Mammary epithelial cell (primary cell): ENCODE data around the gene C1orf50.

Source experiments
- CTCF ChIP-seq, 2 donors: IDR thresholded peaks in 1 of 2; conservative IDR thresholded peaks in 1 of 2; 2 replicates each; pipeline ENCODE4 v1.5.1; 2011 to 2012; ENCODE audit warnings: inconsistent platforms in 2 of 2, low read length in 2 of 2, mild to moderate bottlenecking in 2 of 2, control low read depth in 1 of 2, low read depth in 1 of 2; ENCODE audit not compliant: insufficient read depth in 1 of 2; ENCODE audit errors: extremely low read depth in 1 of 2
- EZH2 ChIP-seq: IDR thresholded peaks from 2 replicates; pipeline ENCODE4 v1.6.1; 2012; ENCODE audit warnings: low read length, inconsistent platforms, borderline replicate concordance

DNA sequence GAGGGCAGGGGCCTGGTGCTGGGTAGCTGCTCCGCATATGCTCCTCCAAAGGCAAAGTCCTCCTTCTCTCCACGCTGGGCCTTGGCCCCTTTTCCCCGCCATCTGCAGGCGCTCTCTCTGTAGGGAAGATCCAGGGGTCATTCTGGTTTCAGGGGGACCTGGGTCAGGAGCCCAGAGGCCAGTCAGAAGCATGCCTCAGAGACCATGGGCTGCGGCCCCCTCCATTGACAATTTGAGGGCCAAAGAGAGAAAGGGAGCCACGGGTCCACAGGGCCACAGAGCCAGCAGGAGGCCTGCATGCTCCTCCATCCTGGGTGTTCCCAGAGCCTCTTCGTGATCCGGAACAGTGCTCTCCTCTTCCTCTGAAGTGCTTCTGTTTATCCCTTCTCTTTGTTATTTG lies 24.9 kb upstream of the C1orf50 start:
- no peak for TF ChIP-seq CTCF (conservative IDR thresholded peaks at IDR 0.05 in 1 of 2, IDR thresholded peaks at IDR 0.05 in 1 of 2; ENCODE audit: extremely low read depth in 1 of 2, insufficient read depth in 1 of 2, low read depth in 1 of 2, low read length in 2 of 2)
- no peak for TF ChIP-seq EZH2
